NCI-H1092 (cell line): ENCODE measurements around the gene FNDC5.

ENCODE experiments used
- DNase-seq: peaks from one replicate; lab custom pipeline; 2025; lab: John Stamatoyannopoulos, UW

The FNDC5 gene

DNA sequence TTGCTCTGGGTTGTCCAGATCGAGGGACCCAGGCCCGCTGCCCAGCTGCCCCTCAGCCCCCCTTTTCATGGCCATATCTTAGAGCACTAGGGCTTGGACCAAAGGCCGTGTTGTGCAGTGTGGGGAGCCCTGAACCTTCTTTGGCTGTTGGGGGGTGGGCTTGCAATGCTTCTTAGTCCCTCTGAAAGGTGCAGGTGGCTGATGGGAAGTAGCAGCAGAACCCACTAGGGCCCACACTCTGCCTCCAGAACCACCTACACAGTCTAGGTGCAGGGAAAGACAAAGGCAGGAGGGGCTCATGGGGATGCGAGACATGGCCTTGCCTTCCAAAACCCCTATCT, 13.3 kb upstream of the FNDC5 start:
- DNase-seq = no peak

DNA sequence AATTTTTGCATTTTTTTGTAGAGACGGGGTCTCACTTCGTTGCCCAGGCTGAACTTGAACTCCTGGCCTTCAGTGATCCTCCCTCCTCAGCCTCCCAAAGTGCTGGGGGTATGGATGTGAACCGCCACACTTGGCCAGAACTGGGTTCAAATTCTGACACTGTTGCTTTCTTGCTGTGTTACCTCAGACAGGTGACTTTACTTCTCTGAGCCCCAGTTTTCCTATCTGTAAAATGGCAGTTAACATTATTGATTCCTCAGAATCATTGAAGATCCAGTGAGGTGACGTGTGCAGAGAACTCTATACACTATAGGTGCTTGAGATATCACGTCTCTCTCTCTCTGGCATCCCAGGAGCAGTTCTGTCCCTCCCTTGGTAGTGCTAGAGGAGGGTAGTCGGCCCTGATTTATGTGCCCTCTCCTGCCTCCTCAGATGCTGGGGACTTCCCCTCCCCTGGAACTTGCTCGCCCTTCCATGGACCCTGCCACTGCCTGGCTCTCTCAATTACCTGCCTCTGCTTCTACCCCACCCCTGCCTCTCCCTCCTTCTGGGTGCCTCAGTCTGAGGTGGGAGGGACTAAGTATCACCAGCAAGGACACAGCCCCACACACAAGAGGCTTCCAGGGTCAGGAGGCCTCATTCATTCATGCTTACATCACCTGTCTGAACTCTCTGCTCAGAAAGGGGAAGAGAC, 12.8 kb upstream of the FNDC5 start:
- no peak for DNase-seq

DNA sequence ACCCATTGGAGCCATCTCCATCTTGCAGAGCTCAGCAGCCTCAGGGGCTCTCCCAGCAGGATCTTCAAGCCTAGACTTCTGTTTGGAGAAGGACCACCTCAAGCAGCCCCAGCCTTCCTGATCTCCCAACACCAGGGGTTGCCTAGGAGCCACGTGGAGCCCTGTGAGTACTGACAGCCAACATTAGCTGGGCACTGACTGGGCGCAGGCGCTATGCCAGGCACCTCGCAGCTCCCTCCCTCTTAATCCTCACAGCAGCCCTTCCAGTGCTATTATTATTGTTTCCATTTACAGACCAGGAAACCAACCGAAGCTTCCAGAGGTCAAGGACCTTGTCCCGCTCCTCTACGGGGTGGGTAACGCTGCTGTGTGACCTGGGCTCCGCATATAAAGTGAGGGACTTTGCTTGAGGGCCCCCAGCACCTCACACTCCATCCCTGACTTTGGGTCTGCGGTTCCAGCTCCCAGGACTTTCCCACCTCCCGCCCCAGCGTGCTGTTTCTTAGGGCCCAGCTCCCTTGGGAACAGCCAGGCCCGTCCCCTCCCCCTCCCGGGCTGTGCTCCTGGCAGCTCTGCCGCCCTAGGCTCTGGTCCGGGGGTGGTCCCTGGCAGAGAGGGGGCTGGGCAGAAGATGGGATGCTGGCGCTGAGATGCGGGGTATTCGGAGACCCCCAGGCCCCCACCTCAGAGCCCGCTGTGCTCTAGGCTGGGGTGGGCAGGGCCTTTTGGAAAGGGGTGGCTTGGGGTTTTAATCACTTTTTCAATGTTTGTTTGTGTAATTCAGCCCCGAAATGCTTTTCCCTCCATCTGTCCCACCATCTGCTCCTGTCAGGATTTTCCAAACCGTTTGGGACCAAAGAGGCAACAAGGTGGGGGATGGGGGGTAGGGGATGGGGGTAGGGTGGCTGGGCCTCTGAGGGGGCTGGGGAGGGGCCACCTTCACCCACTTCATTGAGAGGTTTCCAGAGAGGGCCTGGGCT, 11.4 kb upstream of the FNDC5 start:
- peak; percentile 78 for DNase-seq

DNA sequence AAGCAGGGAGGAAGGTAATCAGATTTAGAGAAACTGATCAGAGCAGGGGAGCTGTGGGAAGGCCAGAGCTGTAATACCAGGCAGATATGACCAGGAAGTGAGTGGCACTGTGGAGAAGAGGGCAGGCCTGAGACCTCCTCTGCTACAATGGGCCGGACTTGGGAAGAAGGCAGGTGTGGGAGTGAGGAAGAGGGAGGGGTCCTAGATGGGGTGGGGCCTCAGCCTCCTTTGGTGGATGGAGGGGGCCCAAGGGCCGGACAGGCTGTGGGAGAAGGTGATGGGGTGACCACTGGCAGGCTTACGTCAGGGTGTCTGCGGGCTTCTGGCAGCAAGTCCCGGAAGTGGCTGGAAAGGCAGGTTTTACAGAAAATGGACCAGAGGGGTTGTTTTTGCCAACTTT, 10.6 kb upstream of the FNDC5 start:
- DNase-seq = no peak

DNA sequence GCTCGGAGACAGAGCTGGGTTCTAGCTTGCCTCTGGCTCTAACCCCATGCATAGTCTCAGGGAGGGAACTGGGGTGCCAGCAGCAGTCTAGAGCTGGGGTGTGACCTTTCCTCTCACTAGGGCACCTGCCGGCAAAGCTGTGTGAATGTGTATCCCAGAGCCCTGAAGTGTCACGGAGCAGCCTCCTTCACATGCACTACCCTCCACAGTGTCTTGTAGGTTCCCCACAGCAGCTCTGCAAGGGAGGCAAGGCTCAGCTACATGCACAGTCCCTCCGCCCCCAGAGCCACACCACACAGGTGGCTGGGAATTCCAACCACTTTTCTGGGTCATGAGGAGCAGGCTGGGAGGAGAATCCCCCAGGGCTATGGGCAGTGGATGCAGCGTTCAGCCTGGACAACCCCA, 7.9 kb upstream of the FNDC5 start:
- DNase-seq = no peak

DNA sequence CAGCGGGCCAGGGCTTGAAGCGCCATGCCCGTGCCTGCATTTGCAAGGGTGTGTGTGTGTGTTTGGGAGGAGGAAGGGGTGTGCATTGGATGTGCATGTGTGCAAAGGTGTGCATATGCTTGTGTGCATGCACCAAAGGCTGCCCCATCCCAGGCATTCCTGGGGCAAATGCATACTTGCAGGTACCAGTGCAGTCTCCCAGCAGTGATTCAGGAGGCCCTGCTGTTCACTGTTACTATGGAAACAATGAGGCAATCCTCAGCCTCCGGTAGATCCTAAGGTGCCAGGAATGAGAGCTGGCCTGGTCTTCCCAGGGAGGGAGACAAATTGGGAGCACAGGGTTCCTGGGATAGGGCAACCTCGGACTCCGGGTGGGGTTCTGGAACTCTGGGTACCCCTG, 7.5 kb upstream of the FNDC5 start:
- DNase-seq = peak; percentile 26

DNA sequence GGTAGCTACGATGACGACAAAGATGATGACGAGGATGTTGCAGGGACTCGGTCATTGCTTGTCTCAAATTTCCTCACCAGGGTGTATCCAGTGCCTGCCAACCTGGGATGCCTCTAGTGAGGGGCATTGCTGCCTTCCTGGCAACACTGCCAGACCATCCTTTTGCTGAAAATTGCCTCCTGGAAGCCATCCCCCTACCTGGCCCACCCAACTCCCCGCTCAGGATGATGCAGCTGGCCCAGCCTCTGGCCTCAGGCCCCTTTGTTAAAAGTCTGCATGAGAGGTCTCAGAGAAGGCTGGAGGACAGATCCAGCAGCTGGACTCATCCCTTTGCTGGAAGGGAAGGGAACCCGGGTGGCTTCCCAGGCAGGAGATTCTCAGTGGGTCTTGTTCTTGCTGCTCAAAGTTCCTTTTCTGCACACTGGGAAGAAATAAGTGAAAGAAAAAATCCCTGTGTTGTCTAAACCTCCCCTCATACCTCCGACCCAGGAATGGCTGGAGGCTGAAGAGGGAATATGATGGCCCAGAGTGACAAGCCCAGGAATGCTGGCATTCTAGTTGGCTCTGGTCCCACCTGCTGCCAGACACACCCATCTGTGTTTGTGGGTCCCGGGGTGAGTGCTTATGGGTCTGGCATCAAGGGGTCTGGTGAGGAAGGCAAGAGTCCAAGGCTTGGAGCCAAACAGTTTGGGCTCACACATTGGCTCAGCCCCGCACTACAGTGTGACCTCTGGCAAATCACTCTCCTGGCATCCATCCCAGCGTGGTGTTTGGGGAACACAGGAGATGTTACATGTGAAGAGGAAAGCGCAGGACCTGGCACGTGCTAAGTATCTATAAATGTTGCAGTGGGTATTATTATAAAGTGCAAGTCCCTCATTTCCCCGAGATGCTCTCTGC, 6.7 kb upstream of the FNDC5 start:
- DNase-seq = peak; percentile 76

DNA sequence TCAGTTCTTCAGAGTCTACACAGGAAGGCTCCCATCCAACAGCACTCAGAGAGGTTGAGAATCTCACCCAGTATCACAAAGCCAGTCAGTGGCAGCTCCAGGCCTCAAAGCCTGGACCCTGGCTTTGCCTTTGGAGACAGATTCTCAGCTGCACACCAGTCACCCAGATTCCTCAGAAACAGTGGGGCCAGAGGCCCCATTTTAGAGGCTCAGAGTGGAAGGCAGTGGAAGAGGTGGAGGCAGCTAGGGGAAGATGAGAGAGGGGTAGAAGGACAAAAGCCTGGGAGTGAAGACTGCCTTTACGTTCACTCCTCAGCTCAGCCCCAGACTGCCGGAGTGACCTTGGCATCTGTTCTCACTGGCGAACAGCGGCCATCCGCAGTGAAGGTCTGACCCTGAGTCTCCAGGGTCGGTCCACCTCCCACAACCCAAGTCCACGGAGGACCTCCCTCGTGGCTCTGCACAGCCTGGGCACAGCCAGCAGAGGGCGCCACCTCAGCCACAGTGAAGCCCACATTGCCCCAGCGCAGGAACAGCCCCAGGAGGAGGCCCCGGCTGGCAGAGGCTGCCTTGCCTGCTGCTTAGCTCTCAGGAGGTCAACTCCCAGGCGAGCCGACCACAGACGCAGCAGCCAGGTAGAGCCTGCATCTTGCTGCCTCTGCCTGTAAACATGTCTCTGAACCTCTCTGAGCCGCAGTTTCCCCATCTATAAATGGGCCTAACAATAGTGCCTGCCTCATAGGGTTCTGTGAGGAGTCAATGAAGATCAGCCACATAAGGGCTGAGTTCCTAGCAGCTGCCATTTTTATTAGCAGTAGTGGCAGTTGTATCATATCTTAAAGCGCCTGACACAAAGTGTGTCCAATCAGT, 5.9 kb upstream of the FNDC5 start:
- DNase-seq = no peak

DNA sequence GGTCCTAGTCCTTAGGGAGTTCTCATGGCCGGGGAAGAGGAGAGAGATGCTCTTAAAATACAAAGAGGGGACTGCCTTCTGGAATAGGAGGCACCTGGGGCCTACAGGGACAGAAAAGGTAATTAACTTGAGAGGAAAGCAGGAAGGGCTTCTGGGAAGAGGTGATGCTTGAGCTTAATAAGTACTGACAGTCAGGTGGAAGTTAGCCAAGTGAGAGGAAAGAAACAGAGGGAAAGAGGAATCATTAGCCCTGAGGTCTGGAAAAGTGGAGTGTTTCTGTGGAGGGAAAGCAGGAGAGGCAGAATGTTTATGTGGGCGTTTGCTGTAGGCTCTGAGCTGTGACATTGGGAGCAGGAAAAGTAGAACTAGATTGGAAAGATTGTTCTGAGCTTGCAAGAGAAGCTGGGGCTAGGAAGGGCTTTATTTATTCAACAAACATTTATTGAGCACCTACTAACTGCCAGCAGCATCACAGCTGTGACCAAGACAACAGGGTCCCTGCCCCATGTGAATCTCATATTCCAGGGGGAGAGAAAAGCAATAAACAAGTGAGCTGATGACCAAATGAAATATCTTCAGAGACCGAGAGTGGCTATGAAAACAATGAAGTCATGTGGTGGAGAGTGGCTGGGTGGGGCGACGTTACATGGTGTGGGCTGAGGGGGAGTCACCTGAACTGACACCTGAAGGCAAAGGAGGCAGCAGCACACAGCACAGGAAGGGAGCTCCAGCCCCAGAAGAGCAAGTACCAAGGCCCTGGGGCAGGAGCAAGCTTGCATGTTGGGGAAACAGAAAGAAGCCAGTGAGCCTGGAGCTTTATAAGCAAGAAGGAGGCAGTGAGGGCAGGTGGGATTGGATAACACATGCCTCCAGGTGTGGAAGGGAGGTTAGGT, 4.4 kb upstream of the FNDC5 start:
- no peak for DNase-seq

DNA sequence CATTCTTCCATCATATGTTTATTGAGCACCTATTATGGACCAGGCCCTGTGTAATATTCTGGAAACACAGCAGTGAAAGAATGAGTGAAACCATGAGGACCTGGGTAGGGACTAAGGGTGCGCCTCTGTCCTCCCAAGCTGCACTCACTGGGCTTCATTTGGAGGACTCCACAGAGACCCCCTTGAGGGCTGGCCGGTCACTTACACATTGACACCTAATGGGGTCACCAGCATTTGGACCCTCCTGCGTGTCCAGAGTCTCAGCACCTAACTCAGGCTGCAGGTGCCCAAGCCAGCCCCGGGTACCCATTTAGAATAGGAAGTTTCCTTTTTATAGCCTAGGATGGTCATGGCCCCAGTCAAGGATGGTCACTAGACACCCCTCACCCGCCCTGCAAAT, 2.8 kb upstream of the FNDC5 start:
- no peak for DNase-seq

DNA sequence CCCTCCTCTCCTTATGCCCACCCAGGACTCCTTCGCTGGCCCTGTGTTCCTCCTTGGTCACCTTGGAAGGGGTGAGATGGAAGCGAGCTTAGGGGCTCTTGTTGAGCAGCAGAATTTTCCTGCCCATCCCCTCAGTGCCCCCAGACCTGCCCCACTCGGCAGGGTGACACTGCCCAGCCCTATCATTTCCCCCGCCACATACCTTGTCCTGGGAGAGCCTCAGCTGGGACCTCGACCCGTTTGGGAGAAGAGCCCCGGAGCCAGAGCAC, 1.4 kb upstream of the FNDC5 start:
- no peak for DNase-seq

DNA sequence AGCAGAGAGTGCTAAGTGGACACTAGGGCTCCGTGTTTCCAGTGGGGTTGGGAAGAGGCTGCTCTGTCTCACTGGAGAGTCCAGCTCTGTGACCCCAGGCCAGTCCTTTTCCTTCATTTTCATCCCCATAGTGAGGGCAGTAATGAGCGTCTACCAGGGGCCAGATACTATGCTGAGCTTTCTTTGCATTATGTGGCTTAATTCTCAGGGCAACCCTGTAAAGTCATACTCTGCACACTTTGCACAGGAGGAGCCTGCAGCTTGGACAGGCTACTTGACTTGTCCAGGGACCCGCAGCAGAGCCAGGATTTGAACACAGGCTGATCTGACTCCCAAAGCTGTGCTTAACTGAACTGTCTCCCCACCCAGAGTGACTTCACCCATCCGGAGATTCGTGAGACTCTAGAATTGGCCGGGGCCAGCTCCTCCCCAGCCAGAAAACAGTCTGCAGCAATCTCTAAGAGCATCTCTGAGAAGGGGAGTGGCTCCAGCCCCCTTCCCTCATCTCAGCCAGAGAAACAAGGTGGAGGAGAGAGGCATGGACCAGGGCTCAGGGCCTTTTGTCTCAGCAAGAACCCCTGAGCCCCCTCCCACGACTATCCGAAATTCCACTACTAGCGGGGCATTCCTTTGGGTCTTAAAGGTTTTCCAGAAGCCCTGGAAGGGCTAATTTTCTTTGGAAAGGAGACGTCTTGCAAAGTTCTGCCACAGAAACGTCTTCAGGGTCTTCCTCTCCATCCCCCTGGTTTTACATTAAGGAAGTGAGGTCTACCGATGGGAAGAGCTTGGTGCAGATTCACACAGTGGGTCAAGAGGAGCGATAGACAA, 866 bp upstream of the FNDC5 start:
- DNase-seq = no peak

DNA sequence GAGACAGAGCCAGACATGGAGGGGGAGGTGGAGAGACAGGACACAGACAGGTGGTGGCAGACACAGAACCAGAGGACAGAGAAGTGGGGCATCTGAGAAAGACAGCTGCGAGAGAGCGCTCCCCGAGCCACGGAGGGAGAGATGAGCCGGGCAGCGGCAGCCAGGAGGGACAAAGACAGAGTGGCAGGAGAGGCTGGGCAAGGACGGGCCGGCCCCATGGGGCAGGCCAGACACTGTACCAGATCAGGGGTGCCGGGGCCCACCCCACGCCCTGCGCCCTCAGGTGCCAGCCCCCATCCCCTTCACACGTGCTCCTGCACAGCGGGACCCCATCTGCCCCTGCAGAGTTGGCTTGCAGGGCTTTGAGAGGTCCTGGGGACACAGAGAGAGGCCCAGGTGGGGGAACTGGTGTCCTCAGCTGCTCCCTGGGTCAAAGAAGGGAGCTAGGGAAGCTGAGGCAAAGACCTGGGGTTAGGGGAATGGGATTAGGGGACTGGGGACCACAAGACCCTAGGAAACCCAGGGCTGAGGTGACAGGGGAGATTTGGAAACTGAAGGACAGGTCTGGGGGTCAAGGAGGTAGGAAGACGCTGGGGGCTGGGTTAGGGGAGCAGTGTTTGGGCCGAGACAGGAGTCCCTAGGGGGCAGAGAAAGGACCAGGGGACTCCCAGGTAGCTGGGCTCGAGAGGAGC, 643 bp downstream of the FNDC5 start:
- DNase-seq = peak; percentile 21

DNA sequence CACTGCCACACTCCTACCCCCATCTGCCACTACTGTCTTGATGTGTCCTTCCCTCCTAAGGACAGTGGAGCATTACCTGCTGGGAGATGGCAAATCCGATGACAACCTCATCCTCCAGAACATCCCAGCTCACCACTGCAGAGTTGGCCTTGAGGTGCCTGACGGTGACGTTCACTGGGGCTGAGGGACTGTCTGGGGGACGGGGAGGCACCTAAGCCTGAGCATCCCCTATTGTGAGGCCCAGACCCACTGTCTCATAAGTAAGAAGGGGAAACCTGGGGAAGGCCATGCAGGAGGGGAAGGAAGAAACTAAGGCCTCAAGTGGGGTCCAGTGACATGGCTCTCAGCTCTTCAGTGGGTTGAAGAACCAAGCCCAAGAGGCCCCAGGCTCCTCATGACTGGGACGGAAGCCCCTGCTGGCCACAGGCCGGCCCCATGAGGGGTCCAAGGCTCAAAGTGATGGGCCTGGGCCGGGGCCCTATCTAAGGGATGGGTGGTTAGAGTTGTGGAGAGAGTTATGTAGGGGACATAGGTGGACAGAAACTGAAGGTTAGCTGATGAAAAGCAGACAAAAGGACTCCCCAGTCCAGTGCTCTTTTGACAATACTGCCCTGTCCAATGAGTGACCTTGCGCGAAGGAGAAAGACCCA, 1.8 kb downstream of the FNDC5 start:
- no peak for DNase-seq

DNA sequence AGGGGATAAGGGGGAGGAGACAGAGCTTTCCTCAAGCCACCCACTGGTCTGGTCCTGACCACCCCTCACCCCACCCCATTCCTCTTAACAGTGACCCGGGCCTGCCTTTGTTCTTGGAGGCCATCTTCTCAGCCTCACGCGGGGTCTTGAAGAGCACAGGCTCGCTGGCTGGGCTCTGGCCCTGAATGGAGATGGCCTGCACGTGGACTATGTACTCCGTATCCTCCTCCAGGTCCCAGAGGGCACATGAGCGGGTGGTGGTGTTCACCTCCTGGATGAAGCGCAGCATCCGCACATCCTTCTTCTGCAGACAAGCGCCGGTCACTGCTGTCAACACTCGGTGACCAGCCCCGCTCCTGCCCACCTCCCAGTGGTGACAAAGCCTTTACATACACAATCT, 2.6 kb downstream of the FNDC5 start:
- no peak for DNase-seq

DNA sequence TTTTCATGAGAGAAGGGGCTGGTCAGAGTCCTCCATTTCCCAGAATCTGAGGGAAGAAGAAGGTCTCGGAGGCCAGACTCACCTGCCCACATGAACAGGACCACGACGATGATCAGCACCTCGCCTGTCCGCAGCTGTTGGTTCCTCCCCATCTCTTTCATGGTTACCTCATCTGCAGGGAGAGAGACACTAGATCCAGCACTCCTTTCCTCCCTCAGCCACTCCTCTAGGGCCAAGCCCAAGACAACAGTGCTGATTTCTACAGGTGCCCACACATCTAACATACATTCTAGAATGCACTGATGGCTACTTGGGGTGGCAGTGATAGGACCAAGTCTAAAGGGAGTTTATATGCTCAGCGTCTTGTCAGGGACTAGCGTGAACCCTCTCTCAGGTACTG, 3.0 kb downstream of the FNDC5 start:
- DNase-seq = no peak

DNA sequence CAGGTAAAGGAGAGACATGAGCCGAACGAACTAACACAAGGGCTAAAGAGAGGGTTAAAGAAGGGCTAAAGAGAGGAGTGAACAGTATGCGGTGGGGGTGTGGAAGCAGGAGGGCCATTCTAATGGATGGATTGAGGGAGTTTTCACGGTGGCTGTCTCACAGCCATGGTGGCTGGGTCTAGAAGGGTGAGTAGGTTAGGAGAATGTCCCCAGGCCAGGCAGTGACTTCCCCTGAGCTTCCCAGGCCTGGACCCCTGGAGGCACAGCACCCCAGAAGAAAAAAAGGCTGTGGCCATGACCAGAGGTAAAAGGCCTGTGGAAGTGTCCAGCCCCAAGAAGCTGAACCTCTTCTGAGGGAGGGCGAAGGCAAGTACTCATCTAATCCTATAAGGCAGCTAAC, 3.6 kb downstream of the FNDC5 start:
- no peak for DNase-seq

DNA sequence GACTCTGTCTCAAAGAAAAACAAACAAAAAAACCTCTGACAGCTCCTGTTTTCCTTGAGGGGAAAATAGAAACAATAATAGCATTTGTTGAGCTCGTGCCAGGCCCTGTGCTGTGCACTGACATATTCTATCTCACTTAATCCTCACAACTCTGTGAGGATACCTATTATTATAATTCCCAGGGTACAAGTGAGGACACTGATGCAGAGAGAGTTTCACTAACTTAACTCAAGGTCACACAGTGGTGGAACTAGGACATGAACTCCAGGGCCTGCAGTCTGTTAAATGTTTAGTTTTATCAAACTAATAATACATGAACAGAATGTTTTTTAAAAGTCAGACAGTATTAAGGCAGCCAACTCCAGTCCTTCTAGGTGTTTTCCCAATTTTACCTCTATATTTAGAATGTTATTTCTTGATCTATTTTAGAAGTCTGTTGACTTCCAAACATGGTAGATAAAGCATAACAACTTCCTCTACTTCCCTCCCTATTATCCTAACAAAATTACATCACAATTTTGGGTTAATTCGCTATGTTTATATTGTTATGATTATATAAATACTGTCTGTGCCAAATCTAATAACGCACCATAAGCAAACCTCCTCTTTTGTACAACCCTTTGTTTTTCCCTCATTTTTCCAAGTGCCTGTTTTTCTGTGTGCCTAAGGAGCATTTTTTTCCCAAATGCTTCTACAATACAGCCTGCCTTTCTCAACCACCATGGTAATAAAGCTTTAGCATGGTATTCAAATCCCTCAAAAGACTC, 4.9 kb downstream of the FNDC5 start:
- no peak for DNase-seq
